ENCODE results near the gene ZNF580. TPM values are rescaled to one million over a fixed set of nuclear protein-coding genes. Genes with fewer than 3 reads are reported as not detected.

Gene ZNF580
- total RNA-seq, 1 donor from 2014 or later: 37.4 TPM

- Mint-ChIP-seq H3K27me3 (no peaks in the 10 kb centered on the region), H3K36me3 (peaks cover 13% of the 10 kb centered on the region), H3K27ac (peak overlapping the region; percentile 99), H3K4me3 (peak overlapping the region; percentile 97), H3K9me3 (no peaks in the 10 kb centered on the region), H3K4me1 (ENCODE audit: unreplicated experiment) (peaks cover 17% of the 10 kb centered on the region)
- DNase-seq (ENCODE audit: extremely low spot score, unreplicated experiment): peak; percentile 98
- TF ChIP-seq CTCF (conservative IDR thresholded peaks at IDR 0.05): no peak
Observed at GRCh38 chr19:55654323-55654867, 13.6 kb downstream of the ZNF580 start.

- Mint-ChIP-seq H3K36me3 (peaks cover 13% of the 10 kb centered on the region), H3K9me3 (no peaks in the 10 kb centered on the region), H3K27ac (peak within 1 kb of the TSS; percentile 99), H3K4me3 (peak within 1 kb of the TSS; percentile 97), H3K4me1 (ENCODE audit: unreplicated experiment) (peaks cover 17% of the 10 kb centered on the region), H3K27me3 (no peaks in the 10 kb centered on the region)
- peak; percentile 97 for DNase-seq (ENCODE audit: extremely low spot score, unreplicated experiment)
- no peak for TF ChIP-seq CTCF (conservative IDR thresholded peaks at IDR 0.05)
Observed at GRCh38 chr19:55654868-55655647, 14.3 kb downstream of the ZNF580 start, which contains the start of gene U2AF2. Gene U2AF2 (plus strand): TSS chr19:55655035. CDS start chr19:55655105, 70 bp downstream.

GRCh38 chr19:55655648-55656040, 14.8 kb downstream of the ZNF580 start:
- H3K27ac Mint-ChIP-seq: peak overlapping the region; percentile 99
- no peaks in the 10 kb centered on the region for H3K9me3 Mint-ChIP-seq
- no peaks in the 10 kb centered on the region for H3K27me3 Mint-ChIP-seq
- H3K36me3 Mint-ChIP-seq: peaks cover 13% of the 10 kb centered on the region
- H3K4me3 Mint-ChIP-seq: peak overlapping the region; percentile 97
- TF ChIP-seq CTCF (conservative IDR thresholded peaks at IDR 0.05): no peak
- peaks cover 17% of the 10 kb centered on the region for H3K4me1 Mint-ChIP-seq (ENCODE audit: unreplicated experiment)
- no peak for DNase-seq (ENCODE audit: extremely low spot score, unreplicated experiment)

GRCh38 chr19:55656552-55656951, 15.8 kb downstream of the ZNF580 start:
- H3K4me1 Mint-ChIP-seq (ENCODE audit: unreplicated experiment): peaks cover 17% of the 10 kb centered on the region
- TF ChIP-seq CTCF (conservative IDR thresholded peaks at IDR 0.05): no peak
- no peak for DNase-seq (ENCODE audit: extremely low spot score, unreplicated experiment)
- H3K36me3 Mint-ChIP-seq: peaks cover 13% of the 10 kb centered on the region
- peak overlapping the region; percentile 99 for H3K27ac Mint-ChIP-seq
- no peaks in the 10 kb centered on the region for H3K27me3 Mint-ChIP-seq
- H3K4me3 Mint-ChIP-seq: peak overlapping the region; percentile 97
- H3K9me3 Mint-ChIP-seq: no peaks in the 10 kb centered on the region

GRCh38 chr19:55656988-55657747, 16.4 kb downstream of the ZNF580 start:
- H3K36me3 Mint-ChIP-seq: peaks cover 13% of the 10 kb centered on the region
- no peak for DNase-seq (ENCODE audit: extremely low spot score, unreplicated experiment)
- H3K4me3 Mint-ChIP-seq: peak overlapping the region; percentile 97
- peak overlapping the region; percentile 56 for H3K27ac Mint-ChIP-seq
- peaks cover 17% of the 10 kb centered on the region for H3K4me1 Mint-ChIP-seq (ENCODE audit: unreplicated experiment)
- no peaks in the 10 kb centered on the region for H3K9me3 Mint-ChIP-seq
- H3K27me3 Mint-ChIP-seq: no peaks in the 10 kb centered on the region
- no peak for TF ChIP-seq CTCF (conservative IDR thresholded peaks at IDR 0.05)

All from type B pancreatic cell (in vitro differentiated cells).